GM19395 (cell line): ENCODE measurements around the gene LIN9.
A peak's percentile ranks its signal among the peaks of the same experiment; 100 is the strongest.

Experiments used
- ATAC-seq: cut with Tn5 transposase; IDR thresholded peaks from one replicate; pipeline ENCODE4 v1.9.1; 2021; ENCODE audit warnings: mild to moderate bottlenecking, moderate library complexity; ENCODE audit not compliant: unreplicated experiment

LIN9 gene

GRCh38 chr1:226322986-226323385, 14.0 kb upstream of the LIN9 start:
- ATAC-seq = no peak

- no peak for ATAC-seq
Observed at GRCh38 chr1:226320930-226321329, 12.0 kb upstream of the LIN9 start.

GRCh38 chr1:226318471-226318870, 9.5 kb upstream of the LIN9 start:
- no peak for ATAC-seq

GRCh38 chr1:226314055-226314454, 5.1 kb upstream of the LIN9 start:
- ATAC-seq = no peak

- no peak for ATAC-seq
Observed at GRCh38 chr1:226312065-226312464, 3.1 kb upstream of the LIN9 start.

GRCh38 chr1:226311376-226311775, 2.4 kb upstream of the LIN9 start:
- ATAC-seq = no peak

GRCh38 chr1:226310637-226311195, 1.8 kb upstream of the LIN9 start:
- no peak for ATAC-seq

GRCh38 chr1:226310245-226310540, 1.2 kb upstream of the LIN9 start:
- no peak for ATAC-seq

- ATAC-seq = no peak
Observed at GRCh38 chr1:226309398-226310244, 657 bp upstream of the LIN9 start.

- peak; percentile 30 for ATAC-seq
Observed at GRCh38 chr1:226308166-226308722, 720 bp downstream of the LIN9 start.

GRCh38 chr1:226306425-226306824, 2.5 kb downstream of the LIN9 start:
- no peak for ATAC-seq

- ATAC-seq = no peak
Observed at GRCh38 chr1:226305184-226305583, 3.8 kb downstream of the LIN9 start.

GRCh38 chr1:226304291-226304955, 4.5 kb downstream of the LIN9 start:
- no peak for ATAC-seq

GRCh38 chr1:226302731-226303130, 6.2 kb downstream of the LIN9 start:
- ATAC-seq = no peak

GRCh38 chr1:226296911-226297310, 12.1 kb downstream of the LIN9 start:
- ATAC-seq = no peak

- no peak for ATAC-seq
Observed at GRCh38 chr1:226293553-226293920, 15.4 kb downstream of the LIN9 start.

- ATAC-seq = no peak
Observed at GRCh38 chr1:226292874-226293552, 16.0 kb downstream of the LIN9 start.

- ATAC-seq = no peak
Observed at GRCh38 chr1:226287587-226287986, 21.4 kb downstream of the LIN9 start.

GRCh38 chr1:226281058-226281457, 27.9 kb downstream of the LIN9 start:
- no peak for ATAC-seq

GRCh38 chr1:226279498-226279897, 29.5 kb downstream of the LIN9 start:
- ATAC-seq = no peak

- ATAC-seq = no peak
Observed at GRCh38 chr1:226277897-226278296, 31.1 kb downstream of the LIN9 start.
